NCI-H2196 treated with DMSO at 0.1 percent for 48 hours (cell line): ENCODE data around the gene LHFPL2.
"Not testable (repeated sequence)": the region's sequence is repeated elsewhere in the genome, so short reads cannot be mapped to it uniquely, and the experiment has no call there.

Experiments used
- DNase-seq: peaks from one replicate; lab custom pipeline; 2025; ENCODE audit not compliant: unreplicated experiment; lab: John Stamatoyannopoulos, UW

Gene LHFPL2

DNA sequence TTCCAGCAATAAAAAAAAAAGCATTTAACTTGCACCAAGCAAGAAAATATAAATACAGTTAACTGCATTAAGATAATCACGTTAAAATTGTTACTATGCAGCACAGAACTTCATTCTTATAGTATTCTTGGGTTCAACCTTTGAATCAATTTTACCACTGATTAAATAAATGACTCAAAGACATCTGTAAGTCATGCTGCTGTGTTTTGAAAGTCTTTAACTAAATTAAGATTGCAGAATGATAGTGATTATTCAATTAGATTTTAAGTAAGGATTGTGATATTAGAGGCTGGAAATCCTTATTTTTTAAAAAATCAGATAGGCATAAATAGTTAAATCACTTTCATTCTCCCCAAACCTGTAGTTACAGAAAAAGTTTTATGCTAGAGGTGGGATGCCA lies 171.8 kb downstream of the LHFPL2 start:
- no peak for DNase-seq

- no peak for DNase-seq
Observed at GRCh38 chr5:78475370-78475769, 173.2 kb downstream of the LHFPL2 start.

GRCh38 chr5:78473751-78474150 lies 174.8 kb downstream of the LHFPL2 start:
- DNase-seq = no peak

DNA sequence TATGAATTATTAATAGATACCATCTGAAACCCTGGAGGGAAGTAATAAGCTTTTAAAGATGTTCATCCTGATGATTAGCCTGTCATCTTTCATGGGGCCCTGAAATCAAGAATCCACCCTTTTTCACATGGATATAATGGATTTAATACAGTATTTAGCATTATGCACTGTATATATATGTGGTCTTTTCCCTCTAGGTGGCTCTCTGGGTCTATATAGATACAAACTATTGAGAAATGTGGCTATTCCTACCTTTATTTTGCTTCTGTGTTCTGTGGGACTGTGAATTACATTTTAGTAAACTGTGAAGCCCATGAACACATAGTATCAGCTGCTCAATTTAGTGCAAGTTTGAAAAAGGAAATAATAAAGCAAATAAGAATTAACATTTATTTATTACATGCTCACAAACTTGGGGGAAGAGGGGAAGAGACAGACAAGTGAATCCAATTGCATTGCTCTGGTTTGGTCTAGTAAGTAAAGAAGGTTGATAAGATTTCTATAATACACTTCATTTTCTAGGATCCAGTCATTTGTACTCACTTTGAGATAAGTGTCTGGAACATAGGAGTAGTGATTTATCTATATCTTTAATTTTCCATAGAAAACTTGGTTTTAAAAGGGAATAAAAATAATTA lies 176.0 kb downstream of the LHFPL2 start:
- DNase-seq = no peak

GRCh38 chr5:78471896-78472295 lies 176.7 kb downstream of the LHFPL2 start:
- DNase-seq = no peak

DNA sequence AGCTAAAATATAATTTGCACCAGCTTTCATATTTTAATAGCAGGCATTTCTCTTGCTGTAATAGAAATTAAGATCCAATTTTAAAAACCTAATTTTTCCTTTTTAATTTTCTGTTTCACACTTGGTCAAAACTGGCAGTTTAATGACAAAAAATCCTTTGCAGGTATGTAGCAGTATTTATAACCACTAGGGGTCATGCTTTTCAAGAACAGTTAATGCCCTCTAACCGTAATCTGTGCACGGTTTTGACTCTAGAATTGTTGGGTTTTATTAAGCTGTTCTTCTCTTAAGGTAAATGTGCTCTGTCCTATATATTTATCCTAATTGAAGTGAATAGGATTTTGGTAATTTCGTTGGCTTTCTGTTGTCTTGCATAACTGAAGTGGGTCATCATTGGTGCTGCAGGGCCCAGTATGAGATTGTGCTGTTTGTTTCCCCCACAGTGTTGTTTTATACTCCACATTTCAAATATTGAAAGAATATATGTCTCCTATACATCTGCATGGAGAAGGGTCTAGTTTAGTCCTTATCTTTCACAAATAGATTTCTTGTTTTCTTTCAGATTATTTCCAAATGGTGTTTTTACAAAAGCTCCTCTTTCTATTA lies 180.7 kb downstream of the LHFPL2 start:
- DNase-seq = no peak

DNA sequence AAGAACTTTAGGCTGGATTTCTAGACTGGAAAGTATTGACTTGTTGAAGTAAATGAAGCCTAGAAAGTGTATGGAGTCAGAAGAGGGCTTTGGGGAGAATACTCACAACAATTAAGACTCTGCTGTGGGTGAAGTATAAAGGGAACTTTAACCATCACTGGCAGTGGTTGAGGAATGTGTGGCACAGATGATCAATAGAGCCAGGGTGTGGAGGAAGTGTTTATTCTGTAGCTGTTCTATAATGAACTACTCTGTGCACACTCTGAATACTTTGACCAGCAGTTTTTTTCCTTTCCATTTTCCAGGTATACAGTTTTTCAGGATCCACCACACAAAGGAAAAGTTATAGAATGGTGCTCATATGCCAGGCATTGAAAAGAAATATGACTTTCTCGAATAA lies 181.4 kb downstream of the LHFPL2 start:
- DNase-seq = no peak

DNA sequence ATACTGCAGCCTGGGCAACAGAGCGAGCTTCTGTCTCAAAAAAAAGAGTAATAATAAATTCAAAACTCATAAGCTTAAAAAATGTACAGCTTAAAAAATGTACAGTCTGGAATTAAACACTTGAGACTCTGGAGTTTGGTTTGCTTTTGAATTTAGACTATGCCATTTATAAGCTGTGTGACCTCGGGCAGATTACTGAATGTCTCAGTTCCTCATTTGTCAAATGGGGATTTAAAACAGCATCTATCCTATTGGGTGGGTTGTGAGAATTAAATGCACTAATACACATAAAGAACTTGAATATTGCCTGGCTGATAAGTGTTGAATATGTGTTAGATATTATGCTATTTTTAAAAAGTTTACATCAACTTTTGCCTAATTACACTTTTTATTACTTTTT lies 189.7 kb downstream of the LHFPL2 start:
- no peak for DNase-seq

- DNase-seq = not testable (repeated sequence)
Observed at GRCh38 chr5:78457507-78457906, 191.1 kb downstream of the LHFPL2 start.

DNA sequence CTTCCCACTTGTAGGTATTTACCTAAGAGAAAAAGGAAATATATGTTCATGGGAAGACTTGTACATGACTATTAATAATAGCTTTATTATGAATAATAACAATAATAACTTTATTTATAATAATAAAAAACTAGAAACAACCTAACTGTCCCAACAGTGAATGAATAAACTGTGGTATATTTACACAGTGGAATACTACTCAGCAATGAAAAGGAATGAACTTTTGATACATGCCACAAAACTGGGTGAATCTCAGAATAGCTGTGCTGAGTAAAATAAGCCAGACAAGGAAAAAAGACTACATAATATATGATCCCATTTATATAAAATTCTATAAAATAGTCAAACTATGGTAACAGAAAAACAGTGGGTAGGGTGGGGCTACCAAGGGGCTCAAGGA lies 199.5 kb downstream of the LHFPL2 start:
- no peak for DNase-seq

- no peak for DNase-seq
Observed at GRCh38 chr5:78447775-78448424, 200.7 kb downstream of the LHFPL2 start.
